Calu3 (cell line): ENCODE measurements around the gene ALK. TPM values are rescaled to one million over a fixed set of nuclear protein-coding genes. Genes with fewer than 3 reads are reported as not detected.

Source experiments
- BruUV-seq: library from RNA; stranded (reverse); fragments of 400-500 nt; replicated peaks from 2 replicates; lab custom pipeline; 2021; lab: Mats Ljungman, UMichigan
- CTCF ChIA-PET: fragments of 300-600 bp; sonication (Branson Sonifier 250); formaldehyde crosslinking; loops from one replicate; lab custom pipeline; 2022; ENCODE audit warnings: antibody characterized with exemption; lab: Charles Lee
- DNase-seq: peaks from one replicate; pipeline ENCODE4 v3.0.0; 2022
- H3K27ac Mint-ChIP-seq: one replicate; pipeline ENCODE4 v1.8.0; 2022; ENCODE audit warnings: mixed read lengths; ENCODE audit not compliant: unreplicated experiment
- H3K27me3 Mint-ChIP-seq: one replicate; pipeline ENCODE4 v1.8.0; 2022; ENCODE audit warnings: mixed read lengths; ENCODE audit not compliant: unreplicated experiment
- H3K36me3 Mint-ChIP-seq: one replicate; pipeline ENCODE4 v1.8.0; 2022; ENCODE audit warnings: mild to moderate bottlenecking, moderate library complexity, mixed read lengths; ENCODE audit not compliant: insufficient read depth, unreplicated experiment
- H3K4me1 Mint-ChIP-seq: one replicate; pipeline ENCODE4 v1.8.0; 2022; ENCODE audit warnings: mild to moderate bottlenecking, low read depth, mixed read lengths; ENCODE audit not compliant: unreplicated experiment
- H3K4me3 Mint-ChIP-seq: one replicate; pipeline ENCODE4 v1.8.0; 2022; ENCODE audit warnings: mild to moderate bottlenecking, low read depth, moderate library complexity, mixed read lengths; ENCODE audit not compliant: unreplicated experiment
- H3K9me3 Mint-ChIP-seq: one replicate; pipeline ENCODE4 v1.8.0; 2022; ENCODE audit warnings: low read depth, mixed read lengths; ENCODE audit not compliant: unreplicated experiment
- CTCF ChIP-seq: fragments of 200-600 bp; IDR thresholded peaks from one replicate; pipeline ENCODE4 v1.8.0; 2022; ENCODE audit warnings: antibody characterized with exemption; ENCODE audit not compliant: unreplicated experiment
- intact Hi-C: fragments of 100-400 bp; cut with micrococcal nuclease; formaldehyde crosslinking; loops from one replicate; pipeline ENCODE4 v1.10.0; 2022; ENCODE audit not compliant: unreplicated experiment
- total RNA-seq: library from RNA; stranded (reverse); gene quantifications from 2 replicates; pipeline ENCODE4 v1.2.3, GENCODE V29; 2022

The ALK gene
- total RNA-seq, 1 experiment from 2014 or later: not detected

GRCh38 chr2:29819570-29819969 is 101.8 kb downstream of the ALK start:
- intact Hi-C loops: no loop called here
- no peaks in the 10 kb centered on the region for H3K36me3 Mint-ChIP-seq

GRCh38 chr2:29817801-29818680 is 103.3 kb downstream of the ALK start:
- BruUV-seq: no TSS peak
- TF ChIP-seq CTCF: no peak
- intact Hi-C loops: no loop called here
- Mint-ChIP-seq H3K4me3 (no peak overlapping the region), H3K9me3 (no peaks in the 10 kb centered on the region), H3K27me3 (peaks cover 57% of the 10 kb centered on the region), H3K36me3 (no peaks in the 10 kb centered on the region), H3K27ac (no peak overlapping the region), H3K4me1 (no peaks in the 10 kb centered on the region)
- DNase-seq: no peak
- CTCF ChIA-PET: interaction anchor here (0.6 kb wide), 1 partner anchor 11 kb away, joined by 4 read pairs; no protein-coding TSS in a partner anchor

More at GRCh38 chr2:29819570-29819969, 101.8 kb downstream of the ALK start:
- Mint-ChIP-seq H3K27me3 (peaks cover 68% of the 10 kb centered on the region), H3K4me3 (no peak overlapping the region), H3K4me1 (no peaks in the 10 kb centered on the region), H3K27ac (no peak overlapping the region), H3K9me3 (no peaks in the 10 kb centered on the region)
- CTCF ChIA-PET: no interaction called here
- no peak for DNase-seq
- no TSS peak for BruUV-seq
- TF ChIP-seq CTCF: no peak

- Mint-ChIP-seq H3K9me3 (no peaks in the 10 kb centered on the region), H3K27ac (no peak overlapping the region), H3K36me3 (no peaks in the 10 kb centered on the region), H3K27me3 (peaks cover 57% of the 10 kb centered on the region), H3K4me1 (no peaks in the 10 kb centered on the region), H3K4me3 (no peak overlapping the region)
- BruUV-seq: no TSS peak
- no peak for DNase-seq
- intact Hi-C loops: no loop called here
- no peak for TF ChIP-seq CTCF
- CTCF ChIA-PET: interaction anchor here (0.6 kb wide), 1 partner anchor 10 kb away, joined by 4 read pairs; no protein-coding TSS in a partner anchor
Measured at GRCh38 chr2:29817299-29817698, 104.1 kb downstream of the ALK start.

- Mint-ChIP-seq H3K36me3 (no peaks in the 10 kb centered on the region), H3K4me3 (no peak overlapping the region), H3K27ac (no peak overlapping the region), H3K27me3 (peaks cover 55% of the 10 kb centered on the region), H3K4me1 (peaks cover 4% of the 10 kb centered on the region), H3K9me3 (no peaks in the 10 kb centered on the region)
- no TSS peak for BruUV-seq
- DNase-seq: no peak
- intact Hi-C loops: no loop called here
- CTCF ChIA-PET: interaction anchor here (0.6 kb wide), 1 partner anchor 16 kb away, joined by 4 read pairs; no protein-coding TSS in a partner anchor
- TF ChIP-seq CTCF: no peak
Measured at GRCh38 chr2:29816651-29817050, 104.7 kb downstream of the ALK start.
